SU-DHL-6 (cell line): Measurements from ENCODE around the gene SLC48A1.
"Not testable (repeated sequence)": the region's sequence is repeated elsewhere in the genome, so short reads cannot be mapped to it uniquely, and the experiment has no call there.

ENCODE experiments used
- H2AFZ ChIP-seq: fragments of 200-600 bp; sonication (generic); 2 replicates; pipeline ENCODE4 v1.6.1; 2014; ENCODE audit warnings: low read depth, mild to moderate bottlenecking, moderate library complexity, mixed read lengths, antibody characterized with exemption, low read length; ENCODE audit not compliant: severe bottlenecking
- H3F3A ChIP-seq: fragments of 200-600 bp; shearing (Covaris generic); 2 replicates; pipeline ENCODE4 v1.6.0; 2016; ENCODE audit warnings: antibody characterized with exemption, mild to moderate bottlenecking; ENCODE audit not compliant: insufficient read depth
- H3K27ac ChIP-seq: fragments of 200-600 bp; sonication (generic); 2 replicates; pipeline ENCODE4 v1.5.1; 2016; ENCODE audit warnings: low read depth, mild to moderate bottlenecking, low read length, moderate library complexity, mixed read lengths
- H3K27me3 ChIP-seq: fragments of 200-600 bp; sonication (generic), shearing (Covaris generic); 2 replicates; pipeline ENCODE4 v1.6.0; 2014; ENCODE audit warnings: mild to moderate bottlenecking, low read length
- H3K36me3 ChIP-seq: fragments of 200-600 bp; sonication (generic); 2 replicates; pipeline ENCODE4 v1.6.1; 2014; ENCODE audit warnings: mild to moderate bottlenecking, low read length, mixed read lengths
- H3K4me2 ChIP-seq: fragments of 300-600, 200-600 bp; shearing (Covaris generic), sonication (generic); 2 replicates; pipeline ENCODE4 v1.6.0; 2014; ENCODE audit warnings: low read length, low read depth, mild to moderate bottlenecking; ENCODE audit not compliant: poor library complexity, severe bottlenecking
- H3K4me3 ChIP-seq: fragments of 200-600 bp; sonication (generic); 2 replicates; pipeline ENCODE4 v1.5.1; 2014; ENCODE audit warnings: antibody characterized with exemption, low read length, mild to moderate bottlenecking, mixed read lengths; ENCODE audit not compliant: insufficient read depth, poor library complexity, severe bottlenecking
- H3K79me2 ChIP-seq: fragments of 200-600 bp; sonication (generic); 2 replicates; pipeline ENCODE4 v1.6.1; 2014; ENCODE audit warnings: mild to moderate bottlenecking, low read length, moderate library complexity; ENCODE audit not compliant: insufficient read depth
- H3K9ac ChIP-seq: fragments of 200-600 bp; sonication (generic); 2 replicates; pipeline ENCODE4 v1.7.0; 2014; ENCODE audit warnings: mild to moderate bottlenecking, low read length
- H3K9me2 ChIP-seq: fragments of 200-600 bp; sonication (generic); replicated peaks from 2 replicates; pipeline ENCODE4 v1.6.1; 2014; ENCODE audit warnings: low read length; ENCODE audit not compliant: insufficient read depth
- H3K9me3 ChIP-seq: fragments of 200-600 bp; sonication (generic); 2 replicates; pipeline ENCODE4 v1.6.1; 2014; ENCODE audit warnings: low read length, mixed read lengths; ENCODE audit not compliant: insufficient read depth
- H4K20me1 ChIP-seq: fragments of 200-600 bp; sonication (generic); 2 replicates; pipeline ENCODE4 v1.6.1; 2014; ENCODE audit warnings: low read depth, mild to moderate bottlenecking, antibody characterized with exemption, low read length, moderate library complexity, mixed read lengths
- EZH2phosphoT487 ChIP-seq: fragments of 200-600 bp; sonication (generic), shearing (Covaris generic); conservative IDR thresholded peaks from 2 replicates; pipeline ENCODE4 v1.6.1; 2018; ENCODE audit warnings: mild to moderate bottlenecking, antibody characterized with exemption, low read length, moderate library complexity, mixed read lengths
- TF ChIP-seq, protein P1 (sequence below): fragments of 200-600 bp; sonication (generic); IDR thresholded peaks from one replicate; pipeline ENCODE4 v1.5.1; 2017; ENCODE audit warnings: antibody characterized with exemption, mild to moderate bottlenecking, low read length, moderate library complexity; ENCODE audit not compliant: insufficient read depth, poor library complexity, severe bottlenecking

The SLC48A1 gene

DNA sequence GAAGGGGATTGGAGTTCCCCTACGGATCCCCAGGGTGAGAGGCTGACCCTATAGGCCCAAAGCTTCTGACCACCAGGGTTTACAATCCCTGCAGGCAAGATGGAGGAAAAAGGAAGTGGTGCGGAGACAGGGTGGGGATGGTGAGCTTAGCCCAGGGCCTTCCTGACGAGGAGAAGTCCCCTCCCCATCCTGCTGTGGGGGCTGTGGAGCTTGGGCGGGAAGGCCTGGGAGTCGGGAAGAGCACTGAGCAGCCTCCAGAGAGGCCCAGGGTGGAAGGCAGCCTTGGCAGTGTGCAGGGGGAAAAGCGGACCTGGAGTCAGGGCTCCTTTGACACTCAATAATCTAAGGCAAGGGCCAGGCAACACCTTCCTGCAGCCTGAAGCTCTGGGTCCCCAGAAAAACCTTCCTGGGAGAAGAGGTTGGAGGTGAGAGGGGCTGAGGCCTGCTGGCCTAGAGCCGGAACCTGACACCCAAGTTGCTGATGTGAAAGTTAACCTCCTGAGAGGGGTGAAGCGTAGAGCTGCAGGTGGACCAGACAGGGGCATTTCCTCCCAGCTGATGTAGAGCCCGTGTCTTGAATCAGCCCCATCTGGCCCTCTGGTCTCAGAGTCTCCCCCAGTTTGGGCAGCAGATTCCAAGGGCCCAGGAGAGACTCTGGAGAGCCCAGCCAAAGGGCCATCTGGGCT, 40.6 kb downstream of the SLC48A1 start:
- Histone ChIP-seq H3K27ac (peak overlapping the region; percentile 89), H3K9ac (peak overlapping the region; percentile 54), H3K79me2 (peaks cover 81% of the 10 kb centered on the region), H3F3A (peaks cover 39% of the 10 kb centered on the region), H2AFZ (no peak overlapping the region), H3K27me3 (no peaks in the 10 kb centered on the region), H3K9me2 (no peaks in the 10 kb centered on the region), H3K36me3 (0 out of 2 replicates have a peak, but pooled peaks cover 4% of the 10 kb centered on the region), H3K4me2 (peak overlapping the region; percentile 84), H3K9me3 (no peaks in the 10 kb centered on the region), H4K20me1 (no peaks in the 10 kb centered on the region), H3K4me3 (peak overlapping the region; percentile 43)
- TF ChIP-seq, protein P1, sequence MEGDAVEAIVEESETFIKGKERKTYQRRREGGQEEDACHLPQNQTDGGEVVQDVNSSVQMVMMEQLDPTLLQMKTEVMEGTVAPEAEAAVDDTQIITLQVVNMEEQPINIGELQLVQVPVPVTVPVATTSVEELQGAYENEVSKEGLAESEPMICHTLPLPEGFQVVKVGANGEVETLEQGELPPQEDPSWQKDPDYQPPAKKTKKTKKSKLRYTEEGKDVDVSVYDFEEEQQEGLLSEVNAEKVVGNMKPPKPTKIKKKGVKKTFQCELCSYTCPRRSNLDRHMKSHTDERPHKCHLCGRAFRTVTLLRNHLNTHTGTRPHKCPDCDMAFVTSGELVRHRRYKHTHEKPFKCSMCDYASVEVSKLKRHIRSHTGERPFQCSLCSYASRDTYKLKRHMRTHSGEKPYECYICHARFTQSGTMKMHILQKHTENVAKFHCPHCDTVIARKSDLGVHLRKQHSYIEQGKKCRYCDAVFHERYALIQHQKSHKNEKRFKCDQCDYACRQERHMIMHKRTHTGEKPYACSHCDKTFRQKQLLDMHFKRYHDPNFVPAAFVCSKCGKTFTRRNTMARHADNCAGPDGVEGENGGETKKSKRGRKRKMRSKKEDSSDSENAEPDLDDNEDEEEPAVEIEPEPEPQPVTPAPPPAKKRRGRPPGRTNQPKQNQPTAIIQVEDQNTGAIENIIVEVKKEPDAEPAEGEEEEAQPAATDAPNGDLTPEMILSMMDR: no peak
- TF ChIP-seq EZH2phosphoT487: no peak

DNA sequence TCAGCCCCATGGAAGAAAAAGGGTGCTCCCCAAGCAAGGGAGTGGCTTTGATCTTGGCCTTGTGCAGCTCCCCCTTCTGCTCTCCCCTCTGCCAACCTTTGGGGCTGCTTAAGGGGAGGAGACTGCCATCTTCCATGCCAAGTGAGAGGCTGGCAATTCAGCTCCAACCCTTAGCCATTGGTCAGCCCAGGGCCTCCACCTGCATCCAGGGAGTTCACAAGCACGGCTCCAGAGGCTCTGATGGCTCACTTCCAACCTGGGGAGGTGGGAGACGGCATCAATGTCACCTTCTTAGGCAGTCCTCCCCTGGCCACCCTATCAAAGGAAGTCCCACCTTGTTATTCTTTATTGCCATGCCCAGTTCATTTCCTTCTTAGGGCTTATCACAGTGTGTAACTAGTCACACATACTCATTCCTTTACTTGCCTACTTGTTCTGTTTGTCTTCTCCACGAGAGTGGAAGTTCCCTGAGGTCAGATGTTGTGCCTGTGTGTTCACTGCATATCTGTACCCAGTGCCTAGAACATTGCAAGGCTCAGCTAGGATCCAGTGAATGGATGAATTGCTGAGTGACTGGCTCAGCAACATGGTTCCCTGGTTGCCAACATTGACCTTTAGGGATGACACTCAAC, 41.6 kb downstream of the SLC48A1 start:
- peaks cover 83% of the 10 kb centered on the region for H3K79me2 ChIP-seq
- no peak overlapping the region for H2AFZ ChIP-seq

DNA sequence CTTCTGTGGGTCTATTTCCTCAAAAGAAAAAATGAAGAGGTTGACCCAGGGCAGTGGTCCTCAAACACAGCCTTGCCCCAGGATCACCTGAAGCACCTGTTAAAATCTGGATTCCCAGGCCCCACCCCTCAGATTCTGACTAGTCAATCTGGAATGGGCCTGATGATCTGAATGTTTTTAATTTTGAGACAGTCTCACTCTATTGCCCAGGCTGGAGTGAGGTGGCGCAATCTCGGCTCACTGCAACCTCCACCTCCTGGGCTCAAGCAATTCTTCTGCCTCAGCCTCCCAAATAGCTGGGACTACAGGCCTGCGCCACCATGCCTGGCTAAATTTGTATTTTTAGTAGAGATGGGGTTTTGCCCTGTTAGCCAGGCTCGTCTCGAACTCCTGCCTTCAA, 42.4 kb downstream of the SLC48A1 start:
- not testable (repeated sequence) for H3K9ac ChIP-seq, H3K9me2 ChIP-seq, H3K4me2 ChIP-seq, H2AFZ ChIP-seq, H3K27me3 ChIP-seq, H3K4me3 ChIP-seq, H4K20me1 ChIP-seq, H3K36me3 ChIP-seq, H3K9me3 ChIP-seq
- H3K27ac ChIP-seq: peak overlapping the region; percentile 89; the same call in 1 of the 2 replicates
- H3K79me2 ChIP-seq: peaks cover 79% of the 10 kb centered on the region
- peaks cover 34% of the 10 kb centered on the region for H3F3A ChIP-seq

More for the DNA sequence above, 41.6 kb downstream of the SLC48A1 start:
- Histone ChIP-seq H3F3A (peaks cover 37% of the 10 kb centered on the region), H3K27ac (peak overlapping the region; percentile 89), H3K9me2 (no peaks in the 10 kb centered on the region), H4K20me1 (no peaks in the 10 kb centered on the region), H3K36me3 (0 out of 2 replicates have a peak, but pooled peaks cover 4% of the 10 kb centered on the region), H3K4me2 (peak overlapping the region; percentile 84), H3K9ac (peak overlapping the region; percentile 54), H3K27me3 (no peaks in the 10 kb centered on the region), H3K9me3 (no peaks in the 10 kb centered on the region), H3K4me3 (no peak overlapping the region)
- TF ChIP-seq, protein P1: no peak
- no peak for TF ChIP-seq EZH2phosphoT487
